Activated naive CD8-positive, alpha-beta T cell treated with anti-CD3 and anti-CD28 coated beads, Interleukin-2, amount 10 ng/mL, durations not matched to agents 7 days and 5 days (primary cell): ENCODE data around the gene GLIPR1. TPM values are rescaled to one million over a fixed set of nuclear protein-coding genes. Genes with fewer than 3 reads are reported as not detected.
"Not testable (repeated sequence)": the region's sequence is repeated elsewhere in the genome, so short reads cannot be mapped to it uniquely, and the experiment has no call there.

Experiments
- ATAC-seq: fragments of 150-1000 bp; cut with Tn5 transposase; one replicate; pipeline ENCODE4 v1.10.0; 2021; ENCODE audit warnings: low read depth, moderate library complexity
- POLR2A ChIA-PET: fragments of 350-600 bp; sonication (Branson Sonifier 250); formaldehyde crosslinking; loops from one replicate; lab custom pipeline; 2021; ENCODE audit warnings: antibody characterized with exemption; lab: Charles Lee
- DNase-seq: peaks from one replicate; pipeline ENCODE4 v3.0.0; 2021
- H3K27ac Mint-ChIP-seq: one replicate; pipeline ENCODE4 v1.8.0; 2022; ENCODE audit warnings: mild to moderate bottlenecking, mixed read lengths
- H3K27me3 Mint-ChIP-seq: one replicate; pipeline ENCODE4 v1.8.0; 2022; ENCODE audit warnings: mild to moderate bottlenecking, moderate library complexity, mixed read lengths
- H3K36me3 Mint-ChIP-seq: one replicate; pipeline ENCODE4 v1.8.0; 2021; ENCODE audit warnings: mild to moderate bottlenecking, mixed read lengths
- H3K4me1 Mint-ChIP-seq: one replicate; pipeline ENCODE4 v1.8.0; 2021; ENCODE audit warnings: mixed read lengths
- H3K4me3 Mint-ChIP-seq: one replicate; pipeline ENCODE4 v1.8.0; 2022; ENCODE audit warnings: mild to moderate bottlenecking, moderate library complexity, mixed read lengths
- H3K9me3 Mint-ChIP-seq: one replicate; pipeline ENCODE4 v1.8.0; 2021; ENCODE audit warnings: mixed read lengths
- total RNA-seq, 2 experiments: library from RNA; stranded (reverse); gene quantifications; one replicate each; pipeline ENCODE4 v1.2.3, GENCODE V29; 2021

The GLIPR1 gene
- total RNA-seq = 10 to 100 TPM; 57.9 to 63.3 TPM

GRCh38 chr12:75480469-75480949 is at the start of gene GLIPR1:
TSS of gene GLIPR1 (plus strand) at chr12:75480755. CDS start at chr12:75480881, 126 bp downstream.
- Mint-ChIP-seq H3K4me3 (peak within 1 kb of the TSS; percentile 88), H3K4me1 (peaks cover 62% of the 10 kb centered on the region), H3K27me3 (no peaks in the 10 kb centered on the region), H3K27ac (peak within 1 kb of the TSS; percentile 99), H3K36me3 (peaks cover 2% of the 10 kb centered on the region), H3K9me3 (no peaks in the 10 kb centered on the region)
- POLR2A ChIA-PET = interaction anchor here (0.5 to 2.8 kb wide), 12 partner anchors 18 to 551 kb away, joined by 3 to 28 read pairs (median 4); partner anchors contain the start of genes CAPS2, GLIPR1L2, KRR1 and PHLDA1
- ATAC-seq (peak; percentile 89), DNase-seq (peak; percentile 67)

- Mint-ChIP-seq H3K9me3 (peaks cover 14% of the 10 kb centered on the region), H3K27ac (no peak overlapping the region), H3K36me3 (peaks cover 3% of the 10 kb centered on the region), H3K4me1 (peaks cover 2% of the 10 kb centered on the region), H3K27me3 (peaks cover 7% of the 10 kb centered on the region), H3K4me3 (no peak overlapping the region)
- POLR2A ChIA-PET = no interaction called here
- DNase-seq (no peak), ATAC-seq (no peak)
Observed at GRCh38 chr12:75432924-75433323, 47.6 kb upstream of the GLIPR1 start.

- Mint-ChIP-seq H3K36me3 (peaks cover 4% of the 10 kb centered on the region), H3K4me1 (peaks cover 3% of the 10 kb centered on the region), H3K27ac (no peak overlapping the region), H3K9me3 (peaks cover 4% of the 10 kb centered on the region), H3K4me3 (no peak overlapping the region), H3K27me3 (peaks cover 3% of the 10 kb centered on the region)
- POLR2A ChIA-PET = interaction anchor here (1.2 to 1.8 kb wide), 2 partner anchors 42 to 44 kb away, joined by 3 to 4 read pairs; partner anchors contain the start of gene GLIPR1
- ATAC-seq (peak; percentile 59), DNase-seq (no peak)
Observed at GRCh38 chr12:75437564-75437963, 43.0 kb upstream of the GLIPR1 start.

- peaks cover 3% of the 10 kb centered on the region for H3K4me1 Mint-ChIP-seq
- peak; percentile 92 for ATAC-seq
- peaks cover 4% of the 10 kb centered on the region for H3K36me3 Mint-ChIP-seq
- no peak for DNase-seq
- H3K4me3 Mint-ChIP-seq = no peak overlapping the region
- no peak overlapping the region for H3K27ac Mint-ChIP-seq
- H3K9me3 Mint-ChIP-seq = peaks cover 4% of the 10 kb centered on the region
- peaks cover 3% of the 10 kb centered on the region for H3K27me3 Mint-ChIP-seq
- POLR2A ChIA-PET = interaction anchor here (1.2 to 1.8 kb wide), 2 partner anchors 42 to 43 kb away, joined by 3 to 4 read pairs; partner anchors contain the start of gene GLIPR1
Observed at GRCh38 chr12:75438059-75438754, 42.3 kb upstream of the GLIPR1 start.

- Mint-ChIP-seq H3K27ac (no peak overlapping the region), H3K4me1 (peaks cover 3% of the 10 kb centered on the region), H3K9me3 (peaks cover 7% of the 10 kb centered on the region), H3K4me3 (no peak overlapping the region), H3K27me3 (peaks cover 8% of the 10 kb centered on the region), H3K36me3 (peaks cover 4% of the 10 kb centered on the region)
- ATAC-seq (no peak), DNase-seq (no peak)
- POLR2A ChIA-PET = interaction anchor here (1.8 kb wide), 1 partner anchor 42 kb away, joined by 4 read pairs; the partner anchor contains the start of gene GLIPR1
Observed at GRCh38 chr12:75439048-75439447, 41.5 kb upstream of the GLIPR1 start.

- no peak for ATAC-seq
- Mint-ChIP-seq H3K27ac (no peak overlapping the region), H3K4me3 (no peak overlapping the region), H3K4me1 (peaks cover 3% of the 10 kb centered on the region), H3K9me3 (peaks cover 7% of the 10 kb centered on the region), H3K27me3 (peaks cover 7% of the 10 kb centered on the region), H3K36me3 (peaks cover 4% of the 10 kb centered on the region)
- no peak for DNase-seq
- POLR2A ChIA-PET = no interaction called here
Observed at GRCh38 chr12:75439930-75440329, 40.6 kb upstream of the GLIPR1 start.

- H3K4me1 Mint-ChIP-seq, H3K4me3 Mint-ChIP-seq, POLR2A ChIA-PET, ATAC-seq, H3K36me3 Mint-ChIP-seq, H3K27me3 Mint-ChIP-seq, H3K27ac Mint-ChIP-seq, H3K9me3 Mint-ChIP-seq, DNase-seq: not testable (repeated sequence)
Observed at GRCh38 chr12:75441687-75442449, 38.7 kb upstream of the GLIPR1 start.

GRCh38 chr12:75442454-75442853 is 38.1 kb upstream of the GLIPR1 start:
- H3K27me3 Mint-ChIP-seq, H3K36me3 Mint-ChIP-seq, H3K4me3 Mint-ChIP-seq, POLR2A ChIA-PET, H3K4me1 Mint-ChIP-seq, DNase-seq, ATAC-seq, H3K27ac Mint-ChIP-seq, H3K9me3 Mint-ChIP-seq: not testable (repeated sequence)

- Mint-ChIP-seq H3K4me3 (no peak overlapping the region), H3K27ac (no peak overlapping the region), H3K27me3 (peaks cover 8% of the 10 kb centered on the region), H3K36me3 (peaks cover 4% of the 10 kb centered on the region), H3K4me1 (peaks cover 1% of the 10 kb centered on the region), H3K9me3 (peaks cover 8% of the 10 kb centered on the region)
- POLR2A ChIA-PET = no interaction called here
- no peak for ATAC-seq
- DNase-seq = no peak
Observed at GRCh38 chr12:75443709-75444108, 36.8 kb upstream of the GLIPR1 start.

GRCh38 chr12:75444429-75445136 is 36.0 kb upstream of the GLIPR1 start:
- ATAC-seq (no peak), DNase-seq (no peak)
- peaks cover 4% of the 10 kb centered on the region for H3K36me3 Mint-ChIP-seq
- H3K9me3 Mint-ChIP-seq = peaks cover 8% of the 10 kb centered on the region
- peaks cover 8% of the 10 kb centered on the region for H3K27me3 Mint-ChIP-seq
- no peak overlapping the region for H3K4me3 Mint-ChIP-seq
- H3K27ac Mint-ChIP-seq = no peak overlapping the region
- POLR2A ChIA-PET = no interaction called here
- no peaks in the 10 kb centered on the region for H3K4me1 Mint-ChIP-seq

- H3K4me1 Mint-ChIP-seq, H3K4me3 Mint-ChIP-seq, DNase-seq, POLR2A ChIA-PET, H3K27me3 Mint-ChIP-seq, H3K27ac Mint-ChIP-seq, ATAC-seq, H3K36me3 Mint-ChIP-seq: not testable (repeated sequence)
- peaks cover 10% of the 10 kb centered on the region for H3K9me3 Mint-ChIP-seq
Observed at GRCh38 chr12:75445137-75445507, 35.4 kb upstream of the GLIPR1 start.

GRCh38 chr12:75446857-75447256 is 33.7 kb upstream of the GLIPR1 start:
- Mint-ChIP-seq H3K4me1 (no peaks in the 10 kb centered on the region), H3K4me3 (no peak overlapping the region), H3K36me3 (no peaks in the 10 kb centered on the region), H3K27ac (no peak overlapping the region), H3K27me3 (peaks cover 8% of the 10 kb centered on the region), H3K9me3 (peaks cover 6% of the 10 kb centered on the region)
- POLR2A ChIA-PET = no interaction called here
- ATAC-seq (no peak), DNase-seq (no peak)
